ENCODE data around the gene MOV10L1.
"Not testable (repeated sequence)": the region's sequence is repeated elsewhere in the genome, so short reads cannot be mapped to it uniquely, and the experiment has no call there.

Gene MOV10L1

GRCh38 chr22:50192436-50193204 is 102.8 kb downstream of the MOV10L1 start:
- DNase-seq = no peak

GRCh38 chr22:50193621-50194020 is 103.8 kb downstream of the MOV10L1 start:
- DNase-seq = no peak

GRCh38 chr22:50194037-50194805 is 104.4 kb downstream of the MOV10L1 start:
- DNase-seq = no peak

GRCh38 chr22:50196256-50196655 is 106.5 kb downstream of the MOV10L1 start:
- no peak for DNase-seq

- DNase-seq = no peak
These were observed 107.4 kb downstream of the MOV10L1 start for GRCh38 chr22:50197000-50197800.

GRCh38 chr22:50197856-50198623 is 108.2 kb downstream of the MOV10L1 start:
- DNase-seq = no peak

GRCh38 chr22:50198624-50199017 is 108.8 kb downstream of the MOV10L1 start:
- DNase-seq = no peak

GRCh38 chr22:50199251-50199721 is 109.5 kb downstream of the MOV10L1 start:
- DNase-seq = no peak

- DNase-seq = no peak
These were observed 110.1 kb downstream of the MOV10L1 start for GRCh38 chr22:50199829-50200460.

- peak; percentile 87 for DNase-seq
These were observed 110.8 kb downstream of the MOV10L1 start, which contains the start of gene SELENOO for GRCh38 chr22:50200461-50201190. SELENOO (plus strand) TSS chr22:50201011; CDS start chr22:50201037, 26 bp downstream.

- DNase-seq = no peak
These were observed 111.7 kb downstream of the MOV10L1 start for GRCh38 chr22:50201191-50202129.

- DNase-seq = no peak
These were observed 112.4 kb downstream of the MOV10L1 start for GRCh38 chr22:50202130-50202666.

- DNase-seq = no peak
These were observed 113.5 kb downstream of the MOV10L1 start for GRCh38 chr22:50203288-50203687.

- DNase-seq = no peak
These were observed 114.8 kb downstream of the MOV10L1 start for GRCh38 chr22:50204571-50204970.

GRCh38 chr22:50204998-50205397 is 115.2 kb downstream of the MOV10L1 start:
- DNase-seq = not testable (repeated sequence)

GRCh38 chr22:50205781-50206569 is 116.2 kb downstream of the MOV10L1 start:
- DNase-seq = no peak

- DNase-seq = no peak
These were observed 116.8 kb downstream of the MOV10L1 start for GRCh38 chr22:50206599-50206998.

- DNase-seq = no peak
These were observed 117.8 kb downstream of the MOV10L1 start for GRCh38 chr22:50207383-50208140.

All from fibroblast of skin of right quadriceps (primary cell).